WTC11 (cell line): ENCODE measurements around the gene KRTAP10-4.

Experiments
- ELF4 ChIP-seq: sonication (generic); formaldehyde crosslinking; IDR thresholded peaks from 2 replicates; pipeline ENCODE4 v1.8.1; 2022; ENCODE audit warnings: low read depth, mild to moderate bottlenecking, moderate library complexity, missing genetic modification reagents
- JUN ChIP-seq: sonication (generic); formaldehyde crosslinking; IDR thresholded peaks from 2 replicates; pipeline ENCODE4 v1.8.0; 2023; ENCODE audit warnings: mild to moderate bottlenecking, missing genetic modification reagents
- NR1H2 ChIP-seq: sonication (generic); formaldehyde crosslinking; IDR thresholded peaks from 2 replicates; pipeline ENCODE4 v1.9.0; 2021; ENCODE audit warnings: mild to moderate bottlenecking, moderate library complexity, missing genetic modification reagents
- TP53 ChIP-seq: sonication (generic); formaldehyde crosslinking; IDR thresholded peaks from 2 replicates; pipeline ENCODE4 v1.8.1; 2023; ENCODE audit warnings: mild to moderate bottlenecking, missing genetic modification reagents
- ZNF219 ChIP-seq: sonication (generic); formaldehyde crosslinking; IDR thresholded peaks from 2 replicates; pipeline ENCODE4 v1.8.0; 2023; ENCODE audit warnings: missing genetic modification reagents, mild to moderate bottlenecking, borderline replicate concordance
- ZNF317 ChIP-seq: sonication (generic); formaldehyde crosslinking; IDR thresholded peaks from 2 replicates; pipeline ENCODE4 v1.8.1; 2023; ENCODE audit warnings: low read depth, mild to moderate bottlenecking, moderate library complexity, missing genetic modification reagents, borderline replicate concordance
- TF ChIP-seq, protein P1 (sequence below): fragments of 200-600 bp; IDR thresholded peaks from 2 replicates; pipeline ENCODE4 v1.8.0; 2022; ENCODE audit warnings: antibody characterized with exemption
- TF ChIP-seq, protein P2 (sequence below): sonication (generic); formaldehyde crosslinking; conservative IDR thresholded peaks from 2 replicates; pipeline ENCODE4 v1.8.1; 2022; ENCODE audit warnings: mild to moderate bottlenecking, missing genetic modification reagents
- TF ChIP-seq, protein P3 (sequence below): sonication (generic); formaldehyde crosslinking; IDR thresholded peaks from 2 replicates; pipeline ENCODE4 v1.8.0; 2023; ENCODE audit warnings: mild to moderate bottlenecking, missing genetic modification reagents
- TF ChIP-seq, protein P4 (sequence below): sonication (generic); formaldehyde crosslinking; IDR thresholded peaks from 2 replicates; pipeline ENCODE4 v1.8.0; 2022; ENCODE audit warnings: mild to moderate bottlenecking, missing genetic modification reagents

DNA sequence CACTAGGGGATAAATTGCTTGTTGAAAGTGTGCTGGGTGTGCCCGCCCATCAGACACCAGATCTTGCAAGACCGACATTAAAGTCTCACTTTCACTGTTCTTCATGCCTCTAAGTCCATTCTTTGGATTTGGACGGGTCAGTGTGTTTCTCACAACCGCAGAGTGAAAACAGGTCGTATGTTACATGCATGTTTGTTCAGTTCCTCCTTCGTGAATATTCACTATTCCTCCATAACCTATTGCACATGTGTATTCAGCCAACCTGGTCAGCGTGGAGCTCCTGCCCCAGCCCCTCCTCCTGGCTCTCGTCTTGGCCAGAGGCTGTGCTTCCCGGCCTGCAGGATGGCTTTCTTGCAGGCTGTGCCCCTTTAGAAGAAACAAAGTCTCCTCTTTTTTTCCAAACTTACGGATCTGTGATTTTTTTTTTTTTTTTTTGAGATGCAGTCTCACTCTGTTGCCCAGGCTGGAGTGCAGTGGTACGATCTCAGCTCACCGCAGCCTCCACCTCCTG lies 20.9 kb downstream of the KRTAP10-4 start:
- no peak for TF ChIP-seq TP53 (CRISPR knock-in tag)
- TF ChIP-seq, protein P1, sequence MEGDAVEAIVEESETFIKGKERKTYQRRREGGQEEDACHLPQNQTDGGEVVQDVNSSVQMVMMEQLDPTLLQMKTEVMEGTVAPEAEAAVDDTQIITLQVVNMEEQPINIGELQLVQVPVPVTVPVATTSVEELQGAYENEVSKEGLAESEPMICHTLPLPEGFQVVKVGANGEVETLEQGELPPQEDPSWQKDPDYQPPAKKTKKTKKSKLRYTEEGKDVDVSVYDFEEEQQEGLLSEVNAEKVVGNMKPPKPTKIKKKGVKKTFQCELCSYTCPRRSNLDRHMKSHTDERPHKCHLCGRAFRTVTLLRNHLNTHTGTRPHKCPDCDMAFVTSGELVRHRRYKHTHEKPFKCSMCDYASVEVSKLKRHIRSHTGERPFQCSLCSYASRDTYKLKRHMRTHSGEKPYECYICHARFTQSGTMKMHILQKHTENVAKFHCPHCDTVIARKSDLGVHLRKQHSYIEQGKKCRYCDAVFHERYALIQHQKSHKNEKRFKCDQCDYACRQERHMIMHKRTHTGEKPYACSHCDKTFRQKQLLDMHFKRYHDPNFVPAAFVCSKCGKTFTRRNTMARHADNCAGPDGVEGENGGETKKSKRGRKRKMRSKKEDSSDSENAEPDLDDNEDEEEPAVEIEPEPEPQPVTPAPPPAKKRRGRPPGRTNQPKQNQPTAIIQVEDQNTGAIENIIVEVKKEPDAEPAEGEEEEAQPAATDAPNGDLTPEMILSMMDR, result no peak
- TF ChIP-seq JUN (CRISPR knock-in tag), result no peak
- TF ChIP-seq, protein P2, sequence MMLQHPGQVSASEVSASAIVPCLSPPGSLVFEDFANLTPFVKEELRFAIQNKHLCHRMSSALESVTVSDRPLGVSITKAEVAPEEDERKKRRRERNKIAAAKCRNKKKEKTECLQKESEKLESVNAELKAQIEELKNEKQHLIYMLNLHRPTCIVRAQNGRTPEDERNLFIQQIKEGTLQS (CRISPR knock-in tag), result no peak
- TF ChIP-seq NR1H2 (CRISPR knock-in tag), result no peak
- TF ChIP-seq, protein P3, sequence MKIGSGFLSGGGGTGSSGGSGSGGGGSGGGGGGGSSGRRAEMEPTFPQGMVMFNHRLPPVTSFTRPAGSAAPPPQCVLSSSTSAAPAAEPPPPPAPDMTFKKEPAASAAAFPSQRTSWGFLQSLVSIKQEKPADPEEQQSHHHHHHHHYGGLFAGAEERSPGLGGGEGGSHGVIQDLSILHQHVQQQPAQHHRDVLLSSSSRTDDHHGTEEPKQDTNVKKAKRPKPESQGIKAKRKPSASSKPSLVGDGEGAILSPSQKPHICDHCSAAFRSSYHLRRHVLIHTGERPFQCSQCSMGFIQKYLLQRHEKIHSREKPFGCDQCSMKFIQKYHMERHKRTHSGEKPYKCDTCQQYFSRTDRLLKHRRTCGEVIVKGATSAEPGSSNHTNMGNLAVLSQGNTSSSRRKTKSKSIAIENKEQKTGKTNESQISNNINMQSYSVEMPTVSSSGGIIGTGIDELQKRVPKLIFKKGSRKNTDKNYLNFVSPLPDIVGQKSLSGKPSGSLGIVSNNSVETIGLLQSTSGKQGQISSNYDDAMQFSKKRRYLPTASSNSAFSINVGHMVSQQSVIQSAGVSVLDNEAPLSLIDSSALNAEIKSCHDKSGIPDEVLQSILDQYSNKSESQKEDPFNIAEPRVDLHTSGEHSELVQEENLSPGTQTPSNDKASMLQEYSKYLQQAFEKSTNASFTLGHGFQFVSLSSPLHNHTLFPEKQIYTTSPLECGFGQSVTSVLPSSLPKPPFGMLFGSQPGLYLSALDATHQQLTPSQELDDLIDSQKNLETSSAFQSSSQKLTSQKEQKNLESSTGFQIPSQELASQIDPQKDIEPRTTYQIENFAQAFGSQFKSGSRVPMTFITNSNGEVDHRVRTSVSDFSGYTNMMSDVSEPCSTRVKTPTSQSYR (CRISPR knock-in tag), result no peak
- no peak for TF ChIP-seq ZNF219
- no peak for TF ChIP-seq ZNF317 (CRISPR knock-in tag)
- no peak for TF ChIP-seq ELF4 (CRISPR knock-in tag)
- TF ChIP-seq, protein P4, sequence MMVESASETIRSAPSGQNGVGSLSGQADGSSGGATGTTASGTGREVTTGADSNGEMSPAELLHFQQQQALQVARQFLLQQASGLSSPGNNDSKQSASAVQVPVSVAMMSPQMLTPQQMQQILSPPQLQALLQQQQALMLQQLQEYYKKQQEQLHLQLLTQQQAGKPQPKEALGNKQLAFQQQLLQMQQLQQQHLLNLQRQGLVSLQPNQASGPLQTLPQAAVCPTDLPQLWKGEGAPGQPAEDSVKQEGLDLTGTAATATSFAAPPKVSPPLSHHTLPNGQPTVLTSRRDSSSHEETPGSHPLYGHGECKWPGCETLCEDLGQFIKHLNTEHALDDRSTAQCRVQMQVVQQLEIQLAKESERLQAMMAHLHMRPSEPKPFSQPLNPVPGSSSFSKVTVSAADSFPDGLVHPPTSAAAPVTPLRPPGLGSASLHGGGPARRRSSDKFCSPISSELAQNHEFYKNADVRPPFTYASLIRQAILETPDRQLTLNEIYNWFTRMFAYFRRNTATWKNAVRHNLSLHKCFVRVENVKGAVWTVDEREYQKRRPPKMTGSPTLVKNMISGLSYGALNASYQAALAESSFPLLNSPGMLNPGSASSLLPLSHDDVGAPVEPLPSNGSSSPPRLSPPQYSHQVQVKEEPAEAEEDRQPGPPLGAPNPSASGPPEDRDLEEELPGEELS, result no peak
